HG02571 (cell line): ENCODE data around the gene DSN1.

Source experiments
- ATAC-seq: cut with Tn5 transposase; IDR thresholded peaks from one replicate; pipeline ENCODE4 v1.9.1; 2021; ENCODE audit warnings: mild to moderate bottlenecking, moderate library complexity; ENCODE audit not compliant: unreplicated experiment

Gene DSN1

GRCh38 chr20:36796117-36796516, 22.6 kb upstream of the DSN1 start:
- ATAC-seq = no peak

DNA sequence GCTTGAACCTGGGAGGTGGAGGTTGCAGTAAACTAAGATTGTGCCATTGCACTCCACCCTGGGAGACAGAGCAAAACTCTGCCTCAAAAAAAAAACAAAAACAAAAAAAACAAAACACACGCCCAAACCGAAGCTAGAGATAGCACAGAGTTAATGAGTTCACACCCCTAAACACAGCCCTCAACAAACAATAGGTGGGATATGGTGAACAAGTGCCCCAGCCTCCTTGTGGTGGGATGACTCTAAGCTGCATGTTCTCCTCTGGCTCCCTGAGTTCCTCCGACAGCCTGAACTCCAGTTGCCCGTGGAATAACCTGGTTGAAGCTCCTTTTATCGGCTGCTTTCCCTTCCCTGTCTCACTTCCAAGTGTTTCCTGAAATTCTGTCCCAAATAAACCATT, 22.1 kb upstream of the DSN1 start:
- no peak for ATAC-seq

GRCh38 chr20:36794116-36794474, 20.5 kb upstream of the DSN1 start:
- ATAC-seq = no peak

DNA sequence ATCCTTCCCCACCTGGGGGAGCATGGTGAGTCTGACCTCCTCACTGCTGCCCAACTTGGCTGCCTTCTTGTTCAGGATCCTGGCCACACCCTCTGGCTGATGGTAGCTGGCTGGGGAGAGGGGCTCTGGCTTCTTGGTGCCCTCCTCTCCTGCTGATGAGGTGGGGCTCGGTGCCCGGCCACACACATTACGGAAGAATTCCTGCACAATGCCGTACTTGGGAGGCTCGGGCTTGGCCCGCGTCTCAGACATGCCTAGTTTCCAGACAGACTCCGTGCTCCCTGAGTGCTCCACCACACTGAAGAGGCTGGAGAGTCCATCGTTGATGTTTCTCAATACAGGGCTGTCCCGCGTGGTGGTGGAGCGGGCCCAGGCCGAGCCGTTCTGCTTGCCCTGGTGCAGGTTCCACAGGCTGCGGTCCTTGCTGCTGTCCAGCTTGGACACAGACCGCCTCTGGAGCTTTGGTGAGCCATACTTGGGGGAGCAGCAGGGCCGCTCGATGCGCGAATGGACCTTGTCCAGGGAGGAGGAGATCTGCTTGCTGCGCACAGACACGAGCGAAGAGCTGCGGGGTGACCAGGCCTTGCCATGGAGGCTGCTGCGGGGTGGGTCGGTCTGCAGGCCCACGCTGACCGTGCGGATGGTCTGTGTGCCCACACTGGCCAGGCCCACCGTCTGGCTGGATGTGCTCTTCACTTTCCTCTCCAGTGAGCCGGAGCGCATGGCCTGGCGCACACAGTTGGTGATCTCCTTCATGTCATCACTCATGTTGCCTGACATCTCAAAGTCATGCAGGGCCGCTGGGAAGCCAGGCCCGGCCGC, 19.9 kb upstream of the DSN1 start:
- ATAC-seq = no peak

GRCh38 chr20:36792422-36792821, 18.9 kb upstream of the DSN1 start:
- no peak for ATAC-seq

DNA sequence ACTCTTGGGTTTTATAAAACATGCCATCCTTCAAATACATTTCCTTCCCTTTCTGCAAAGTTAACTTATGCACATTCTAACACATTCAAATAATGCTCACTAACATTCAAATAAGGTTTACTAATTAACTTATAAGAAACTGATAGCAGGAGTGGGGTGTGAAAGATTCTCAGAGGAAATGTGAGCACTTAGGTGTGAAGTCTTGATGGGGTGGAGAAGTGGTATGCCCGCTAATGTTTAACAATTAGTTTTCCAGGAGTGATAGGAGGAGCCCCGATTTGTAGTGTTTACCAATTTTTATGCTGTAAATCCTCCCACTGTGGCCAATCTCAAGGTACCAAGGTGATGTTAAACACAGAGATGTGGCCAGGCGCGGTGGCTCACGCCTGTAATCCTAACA, 18.3 kb upstream of the DSN1 start:
- ATAC-seq = no peak

DNA sequence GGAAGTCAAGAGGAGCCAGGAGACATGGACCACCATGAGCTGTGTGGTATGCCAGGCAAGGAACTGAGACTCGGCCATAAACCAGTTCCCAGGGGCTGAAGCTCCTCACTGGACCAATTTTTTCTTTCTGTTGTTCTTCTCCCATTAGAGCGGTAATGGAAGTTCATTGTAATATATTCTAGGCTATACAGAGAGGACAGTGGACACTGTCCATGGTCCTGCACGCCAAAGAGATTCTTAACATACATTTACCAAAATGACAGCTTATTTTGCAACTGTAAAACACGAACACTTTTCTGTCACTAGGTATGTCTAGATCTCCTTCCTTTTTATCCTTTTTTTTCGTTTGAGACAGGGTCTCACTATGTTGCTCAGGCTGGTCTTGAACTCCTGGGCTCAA, 13.1 kb upstream of the DSN1 start:
- ATAC-seq = no peak

DNA sequence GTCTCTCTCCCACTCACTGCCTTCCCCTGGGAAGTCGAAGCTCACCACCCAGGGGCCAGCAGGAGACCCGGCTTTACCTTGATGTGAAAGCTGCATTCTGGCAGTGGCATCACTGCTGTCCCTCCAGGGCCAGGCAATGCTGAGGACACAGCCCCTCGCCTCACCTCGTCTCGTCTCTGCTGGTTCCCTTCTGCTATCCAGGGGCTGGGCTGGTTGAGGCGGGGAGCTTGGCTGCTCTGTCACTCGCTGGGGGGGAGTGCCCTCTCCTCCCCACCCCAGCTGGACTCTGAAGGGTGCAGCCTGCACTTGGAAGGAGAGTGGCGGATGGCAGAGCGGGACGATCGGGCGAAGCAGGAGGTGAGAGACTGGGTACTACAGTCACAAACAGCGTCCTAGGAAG, 12.7 kb upstream of the DSN1 start:
- ATAC-seq = no peak

GRCh38 chr20:36785308-36785707, 11.7 kb upstream of the DSN1 start:
- ATAC-seq = no peak

- ATAC-seq = no peak
Observed at GRCh38 chr20:36784900-36785299, 11.3 kb upstream of the DSN1 start.

GRCh38 chr20:36784116-36784515, 10.6 kb upstream of the DSN1 start:
- ATAC-seq = no peak

DNA sequence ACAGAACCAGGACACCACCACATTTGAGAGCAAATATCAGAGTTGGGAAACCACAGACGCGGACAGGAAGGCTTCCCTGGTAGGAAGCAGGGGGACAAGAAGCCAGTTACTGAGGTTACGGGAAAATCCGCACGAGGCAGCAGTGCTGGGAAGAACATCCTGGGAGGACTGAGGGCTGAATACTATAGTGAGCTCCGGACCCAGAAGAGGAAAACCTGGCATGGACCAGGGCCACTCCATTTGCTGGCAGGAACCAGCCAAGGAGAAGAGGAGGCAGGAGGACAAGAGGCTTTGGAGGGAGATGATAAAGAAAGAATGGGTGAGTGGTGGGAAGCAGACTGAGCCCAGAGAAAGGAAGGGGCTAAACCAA, 6.1 kb upstream of the DSN1 start:
- ATAC-seq = no peak

- no peak for ATAC-seq
Observed at GRCh38 chr20:36778831-36779655, 5.5 kb upstream of the DSN1 start.

- ATAC-seq = no peak
Observed at GRCh38 chr20:36777576-36777975, 4.0 kb upstream of the DSN1 start.

DNA sequence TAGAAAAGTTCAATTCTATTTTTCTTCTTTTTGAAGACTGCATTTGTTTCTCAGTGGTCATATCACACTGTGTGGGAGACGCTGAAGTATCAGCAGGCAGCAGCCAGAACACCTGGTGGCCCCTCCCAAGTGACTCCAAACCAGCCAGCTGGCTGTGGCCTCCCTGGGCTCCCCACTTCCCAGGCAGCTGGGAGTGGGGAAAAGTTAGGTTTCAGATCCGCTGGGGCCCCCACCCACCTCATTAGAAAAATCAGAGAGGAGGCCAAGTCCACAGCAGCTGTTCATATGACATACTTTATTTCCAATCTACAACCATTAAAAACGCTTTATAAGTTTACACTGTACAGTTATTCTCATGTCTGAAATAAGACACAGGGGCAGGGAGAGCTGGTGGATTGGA, 3.6 kb upstream of the DSN1 start:
- no peak for ATAC-seq

DNA sequence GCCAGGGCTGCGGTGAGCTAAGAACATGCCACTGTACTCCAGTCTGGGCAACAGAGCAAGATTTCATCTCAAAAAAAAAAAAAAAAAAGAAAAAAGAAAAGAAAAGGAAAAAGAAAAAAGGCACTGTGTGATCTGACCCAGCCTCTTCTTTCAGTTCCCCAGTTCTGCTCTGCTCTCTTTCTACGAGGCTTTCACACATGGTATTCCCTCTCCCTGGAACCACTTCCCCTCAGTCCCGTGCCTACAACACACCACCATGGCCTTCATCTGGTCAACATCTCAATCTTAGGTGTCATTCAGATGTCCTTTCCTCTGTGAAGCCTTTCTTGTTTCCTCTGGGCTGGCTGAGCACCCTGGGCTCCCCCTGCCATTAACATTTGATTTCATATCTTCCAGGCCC, 2.3 kb upstream of the DSN1 start:
- ATAC-seq = no peak

GRCh38 chr20:36775196-36775595, 1.6 kb upstream of the DSN1 start:
- ATAC-seq = no peak

- ATAC-seq = no peak
Observed at GRCh38 chr20:36773107-36773596, 411 bp downstream of the DSN1 start.

GRCh38 chr20:36770680-36771079, 2.9 kb downstream of the DSN1 start:
- no peak for ATAC-seq

GRCh38 chr20:36768768-36769430, 4.7 kb downstream of the DSN1 start:
- no peak for ATAC-seq

- no peak for ATAC-seq
Observed at GRCh38 chr20:36761125-36761524, 12.4 kb downstream of the DSN1 start.

- ATAC-seq = no peak
Observed at GRCh38 chr20:36760647-36761046, 12.9 kb downstream of the DSN1 start.
